CD4-positive, alpha-beta T cell treated with Interleukin-6 for 4 hours (primary cell): ENCODE measurements around the gene NHLRC1.

Source experiments
- DNase-seq: peaks from one replicate; pipeline ENCODE4 v3.0.0-alpha.2; 2020; ENCODE audit warnings: mixed read lengths

Gene NHLRC1

DNA sequence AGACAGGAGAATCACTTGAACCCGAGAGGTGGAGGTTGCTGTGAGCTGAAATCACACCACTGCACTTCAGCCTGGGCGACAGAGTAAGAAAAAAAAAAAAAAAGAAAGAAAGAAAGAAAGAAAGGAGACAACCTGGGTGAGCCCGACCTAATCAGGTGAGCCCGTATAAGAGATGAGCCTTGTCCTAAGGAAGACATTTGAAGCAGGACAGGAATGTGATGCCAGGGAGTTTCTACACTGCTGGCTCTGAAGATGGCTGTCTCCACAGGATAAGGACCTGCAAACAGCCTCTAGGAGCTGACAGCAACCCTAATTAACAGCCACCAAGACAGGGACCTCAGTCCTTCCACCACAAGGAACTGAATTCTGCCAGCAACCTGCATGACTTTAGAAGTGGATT, 41.9 kb downstream of the NHLRC1 start:
- no peak for DNase-seq

GRCh38 chr6:18078866-18079265, 43.6 kb downstream of the NHLRC1 start:
- no peak for DNase-seq

DNA sequence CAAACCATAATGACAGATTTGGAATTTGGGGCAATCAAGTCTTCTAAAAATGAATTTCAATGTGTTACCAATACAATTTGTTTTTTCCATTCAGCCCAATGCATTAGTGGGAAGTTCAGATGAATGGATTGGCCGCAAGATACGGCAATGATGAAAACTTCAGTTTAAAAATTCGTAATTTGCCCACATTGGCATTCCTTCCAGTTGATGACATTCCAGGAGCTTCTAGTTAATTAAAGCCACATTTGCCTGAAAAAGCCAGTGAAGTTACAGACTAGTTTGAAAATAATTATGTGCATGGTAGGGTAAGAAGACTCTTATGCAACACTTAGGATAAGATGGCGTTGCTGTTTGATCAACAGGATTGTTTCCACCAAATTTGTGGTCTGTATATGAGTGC, 46.2 kb downstream of the NHLRC1 start:
- no peak for DNase-seq

- no peak for DNase-seq
Observed at GRCh38 chr6:18072841-18073240, 49.6 kb downstream of the NHLRC1 start.

GRCh38 chr6:18070486-18070885, 52.0 kb downstream of the NHLRC1 start:
- no peak for DNase-seq
